Embryonic facial prominence (tissue), 1 donor: ENCODE results near the gene ENTREP1.
"Not testable (repeated sequence)": the region's sequence is repeated elsewhere in the genome, so short reads cannot be mapped to it uniquely, and the experiment has no call there.

ENCODE experiments used
- DNase-seq: peaks from one replicate; pipeline ENCODE4 v3.0.0-alpha.2; 2016; ENCODE audit errors: extremely low spot score

ENTREP1 gene

DNA sequence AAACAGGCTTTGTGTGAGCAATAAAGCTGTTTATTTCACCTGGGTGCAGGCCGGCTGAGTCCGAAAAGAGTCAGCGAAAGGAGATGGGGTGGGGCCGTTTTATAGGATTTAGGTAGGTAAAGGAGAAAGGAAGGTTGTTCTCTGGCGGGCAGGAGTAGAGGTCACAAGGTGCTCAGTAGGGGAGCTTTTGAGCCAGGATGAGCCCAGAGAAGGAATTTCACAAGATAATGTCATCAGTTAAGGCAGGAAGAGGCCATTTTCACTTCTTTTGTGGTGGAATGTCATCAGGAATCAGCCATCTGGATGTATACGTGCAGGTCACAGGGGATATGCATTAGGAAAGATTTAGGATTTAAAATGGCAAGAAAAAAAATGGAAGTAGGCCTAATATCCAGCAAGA, 84.9 kb downstream of the ENTREP1 start:
- not testable (repeated sequence) for DNase-seq

DNA sequence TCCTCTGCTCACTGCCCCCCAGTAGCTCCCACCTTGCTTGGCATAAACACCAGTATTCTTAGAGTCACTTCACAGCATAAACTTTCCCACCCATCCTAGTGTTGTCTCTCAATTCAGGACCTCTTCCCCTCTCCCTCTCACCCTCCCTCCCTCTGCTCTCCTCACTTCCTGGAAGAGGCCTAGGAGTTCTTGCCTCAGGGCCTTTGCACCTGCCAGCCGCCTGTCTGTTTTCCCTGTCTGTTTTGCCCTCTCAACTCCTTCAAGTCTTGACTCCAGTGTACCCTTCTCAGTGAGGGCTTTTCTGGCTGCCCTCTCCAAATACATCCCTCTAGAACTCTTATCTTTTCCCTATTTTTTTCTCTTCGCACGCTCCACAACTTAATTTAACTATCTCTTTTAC, 86.2 kb downstream of the ENTREP1 start:
- no peak for DNase-seq

DNA sequence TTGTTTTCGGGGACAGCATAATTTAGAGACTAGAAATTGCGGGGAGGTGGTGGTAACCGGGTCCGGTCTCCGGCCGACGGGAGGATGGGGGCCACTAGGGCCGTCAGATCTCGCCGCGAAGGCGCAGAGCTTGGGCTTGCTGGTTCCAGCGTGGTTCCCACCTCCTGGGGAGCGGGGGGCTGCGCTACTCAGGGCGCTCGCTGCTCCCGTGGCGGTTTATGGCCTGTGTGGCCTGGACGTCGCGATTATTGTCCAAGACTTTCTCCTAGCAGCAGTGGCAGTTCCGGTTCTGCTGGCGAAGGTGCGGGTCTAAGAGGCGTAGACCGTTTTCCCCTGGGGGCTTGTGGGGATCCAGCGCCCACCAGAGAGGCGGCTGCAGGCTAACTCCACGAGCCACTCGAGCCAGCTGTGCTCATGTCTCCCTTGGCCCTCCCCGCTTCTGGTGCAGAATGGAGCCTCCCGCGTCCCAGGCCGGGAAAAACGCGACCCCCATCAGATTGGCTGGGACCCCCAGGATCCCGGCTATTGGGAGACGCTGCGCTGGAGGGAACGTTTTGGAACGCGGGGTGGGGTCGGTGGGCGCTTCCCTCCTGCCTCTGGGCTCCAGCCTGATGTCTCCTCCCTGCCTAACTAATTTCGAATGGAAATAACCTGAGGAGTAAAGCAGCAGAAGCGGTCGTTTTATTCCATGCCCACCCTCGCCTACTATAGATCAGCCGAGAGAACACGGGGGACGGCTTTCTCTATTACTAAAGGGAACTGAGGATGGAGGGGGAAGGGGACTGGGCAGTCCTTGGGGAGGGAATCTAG, 87.1 kb downstream of the ENTREP1 start:
- DNase-seq, result no peak

DNA sequence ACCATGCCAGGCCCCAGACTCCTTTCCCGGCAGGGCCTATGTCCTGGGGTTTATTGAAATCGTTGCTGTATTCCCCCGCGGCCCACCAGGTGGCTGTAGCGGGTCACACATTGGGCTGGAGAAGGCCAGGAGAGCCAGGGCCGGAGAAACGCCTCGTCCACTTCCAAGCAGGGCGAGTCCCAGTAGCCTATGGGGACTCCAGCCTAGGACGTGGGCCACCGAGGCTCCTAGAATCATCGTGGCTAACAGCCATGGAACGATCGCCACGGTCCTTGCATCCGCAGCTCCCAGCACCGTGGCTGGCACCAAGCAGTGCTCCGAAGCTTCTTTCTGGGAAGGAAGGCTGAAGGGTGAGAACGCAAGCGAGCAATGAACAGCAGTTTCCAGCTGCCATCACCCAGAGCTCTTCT, 87.7 kb downstream of the ENTREP1 start:
- DNase-seq, result no peak

DNA sequence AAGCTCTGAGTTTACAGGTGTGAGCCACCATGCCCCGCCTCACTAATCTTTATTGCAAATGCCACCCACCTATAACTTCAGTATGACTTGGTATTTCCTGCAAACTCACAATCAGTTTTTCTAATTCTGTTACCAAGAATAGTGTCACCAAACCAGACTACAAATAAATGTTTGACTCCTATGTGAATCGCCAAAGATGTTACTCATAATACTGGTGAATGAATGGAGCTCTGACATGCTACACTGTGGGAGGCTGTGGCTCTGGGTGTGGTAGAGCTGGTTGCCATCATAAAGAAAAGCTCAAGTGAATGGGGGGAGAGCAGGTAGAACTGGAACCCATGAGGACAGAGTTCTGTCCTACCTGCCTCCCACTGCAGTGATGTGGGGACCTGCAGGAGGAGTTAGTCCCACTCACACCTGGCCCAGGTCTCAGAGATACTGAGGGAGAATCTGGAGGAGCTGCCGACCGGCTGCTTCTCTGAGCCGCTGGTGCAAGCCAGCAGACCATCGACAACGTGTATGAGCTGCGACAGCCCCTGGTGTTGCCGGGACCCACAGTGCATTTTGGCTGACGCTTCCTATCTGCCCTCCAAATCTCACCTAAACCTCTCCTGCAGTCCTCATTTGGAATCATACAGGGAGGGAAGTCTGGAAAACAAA, 95.7 kb downstream of the ENTREP1 start:
- DNase-seq, result no peak

DNA sequence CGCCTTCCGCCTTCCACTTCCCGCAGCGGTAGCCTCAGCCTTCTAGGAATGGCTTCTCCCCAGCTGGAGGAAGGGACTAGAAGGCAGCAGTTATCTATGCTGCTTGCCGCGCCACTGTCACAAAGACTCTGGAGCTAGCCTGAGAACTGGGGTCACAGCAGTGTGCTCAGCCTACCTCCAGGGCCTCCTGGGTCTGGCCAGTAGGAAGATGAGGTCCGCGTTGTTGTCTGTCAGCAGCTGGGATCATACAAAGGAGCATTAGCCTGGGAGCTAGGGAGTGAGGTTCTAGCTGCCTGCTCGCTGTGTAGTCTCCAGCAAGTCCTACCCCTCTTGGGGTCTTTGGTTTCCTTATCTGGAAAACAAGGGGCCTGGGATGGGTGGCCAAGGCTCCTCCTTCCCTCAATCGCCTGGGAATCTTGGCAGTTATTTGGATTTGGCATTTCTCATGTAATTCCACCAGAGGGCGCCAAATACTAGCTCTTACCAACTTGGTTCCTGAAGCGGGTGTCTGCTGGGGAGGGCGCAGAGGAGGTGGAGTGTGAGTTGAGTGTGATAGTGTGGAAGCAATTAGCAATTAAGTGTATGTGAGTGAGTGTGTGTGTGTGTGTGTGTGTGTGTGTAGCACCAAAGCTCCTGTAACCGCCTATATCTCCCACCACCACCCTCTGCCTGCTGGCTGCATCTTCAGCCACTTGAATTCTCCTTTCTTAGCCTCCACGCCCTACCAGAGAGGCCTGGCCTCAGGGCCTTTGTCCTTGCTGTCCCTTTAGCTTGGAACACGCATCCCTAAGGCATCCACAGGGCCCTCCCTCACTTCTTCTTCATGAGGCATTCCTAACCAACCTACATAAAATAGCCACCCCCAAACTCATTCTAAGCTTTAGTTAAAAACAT, 97.1 kb downstream of the ENTREP1 start:
- DNase-seq, result peak; percentile 39

DNA sequence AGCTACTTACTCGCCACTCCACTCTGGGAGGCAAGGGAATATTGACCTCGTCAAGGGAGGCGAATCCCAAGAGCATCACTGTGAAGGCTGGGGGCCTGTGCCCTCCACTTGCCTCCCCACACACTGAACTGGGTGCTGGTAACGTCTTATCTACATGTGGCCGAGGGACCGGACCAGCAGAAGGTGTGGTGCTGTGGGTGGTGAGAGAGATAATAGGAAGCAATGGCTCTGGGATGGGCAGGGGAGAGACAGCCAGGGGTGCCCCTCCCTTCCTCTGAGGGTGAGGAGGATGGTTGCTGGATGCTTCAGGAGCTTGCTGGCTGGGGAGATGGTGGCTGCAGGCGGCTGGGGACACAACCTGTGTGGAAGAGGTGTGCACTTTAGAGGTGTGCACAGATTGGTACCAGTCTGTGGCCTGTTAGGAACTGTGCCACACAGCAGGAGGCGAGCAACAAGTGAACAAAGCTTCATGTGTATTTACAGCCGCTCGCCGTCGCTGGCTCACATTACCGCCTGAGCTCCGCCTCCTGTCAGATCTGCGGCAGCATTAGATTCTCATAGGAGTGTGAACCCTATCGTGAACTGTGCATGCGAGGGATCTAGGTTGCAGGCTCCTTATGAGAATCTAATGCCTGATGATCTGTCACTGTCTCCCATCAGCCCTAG, 100.3 kb downstream of the ENTREP1 start:
- DNase-seq, result no peak

DNA sequence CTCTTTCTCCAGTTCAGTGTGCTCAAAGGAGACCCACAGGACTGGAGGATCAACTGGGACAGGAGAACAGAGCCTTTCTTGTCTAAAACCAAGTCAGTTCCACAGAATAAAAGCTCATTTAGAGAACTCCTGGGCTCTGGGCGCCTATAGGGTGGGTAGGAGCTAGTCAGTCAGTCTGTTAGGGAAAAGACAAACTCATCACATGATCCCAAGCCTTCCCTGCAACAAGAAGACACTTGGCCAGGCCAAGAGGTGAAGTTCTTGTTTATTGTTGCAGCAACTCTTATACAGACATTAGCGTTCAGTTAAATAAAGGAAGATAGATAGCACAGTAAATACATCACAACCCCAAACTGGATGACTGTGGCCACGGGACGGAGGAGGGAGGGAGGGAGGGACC, 102.3 kb downstream of the ENTREP1 start:
- DNase-seq, result no peak

DNA sequence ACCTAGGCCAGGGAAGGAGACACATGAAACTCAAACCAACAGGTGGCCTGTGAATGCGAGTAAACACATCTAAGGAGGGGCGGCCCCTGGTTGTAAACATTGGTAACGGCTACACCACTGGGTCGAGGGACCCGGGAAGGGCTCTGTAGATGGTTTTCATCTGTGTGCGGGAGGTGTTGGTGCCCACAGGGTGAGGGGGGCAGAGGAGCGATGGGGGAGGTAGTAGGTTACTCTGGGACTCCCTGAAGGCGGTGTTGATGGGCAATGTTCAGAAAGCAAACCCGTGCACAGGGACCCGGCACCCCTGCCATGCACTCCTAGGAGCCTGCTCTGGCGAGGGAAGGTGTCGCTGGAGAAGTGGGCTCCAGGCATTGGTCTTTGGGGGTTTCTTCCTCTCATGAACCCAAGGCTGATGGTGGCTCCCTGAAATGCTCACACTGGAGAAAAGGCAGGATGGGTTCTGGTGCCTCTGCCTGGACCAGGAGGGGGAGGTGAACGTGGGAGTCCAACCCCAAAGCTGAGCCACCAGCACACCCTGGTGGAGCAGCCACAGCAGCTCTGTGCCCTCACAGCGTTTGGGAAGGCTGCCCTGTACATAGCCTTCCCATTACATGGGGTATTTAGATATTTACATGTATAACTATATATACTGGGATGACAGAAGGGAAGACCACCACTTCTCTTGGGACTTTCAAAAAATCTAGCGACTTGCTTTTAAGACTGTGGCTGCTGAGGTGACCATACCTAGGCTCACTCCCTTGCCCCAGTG, 103.2 kb downstream of the ENTREP1 start:
- DNase-seq, result no peak

DNA sequence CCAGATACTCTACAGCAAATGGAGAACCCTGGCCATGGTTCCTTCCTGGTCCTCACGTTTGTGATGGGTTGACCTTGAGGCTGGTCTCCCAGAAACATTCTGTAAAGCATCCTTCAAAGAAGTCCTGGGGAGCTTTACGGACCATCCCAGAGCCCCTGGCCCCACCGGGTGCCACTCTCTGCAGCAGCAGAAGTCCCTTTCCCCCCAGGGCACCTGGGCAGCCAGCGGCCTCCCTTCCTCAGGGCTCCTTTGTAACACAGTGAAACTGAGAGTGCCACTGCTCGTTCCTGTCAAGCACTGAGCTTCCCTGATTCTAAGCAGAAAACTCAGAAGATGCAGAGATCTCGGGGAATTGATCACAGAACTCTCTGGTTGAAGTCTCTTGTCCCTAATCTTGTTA, 104.3 kb downstream of the ENTREP1 start:
- no peak for DNase-seq

DNA sequence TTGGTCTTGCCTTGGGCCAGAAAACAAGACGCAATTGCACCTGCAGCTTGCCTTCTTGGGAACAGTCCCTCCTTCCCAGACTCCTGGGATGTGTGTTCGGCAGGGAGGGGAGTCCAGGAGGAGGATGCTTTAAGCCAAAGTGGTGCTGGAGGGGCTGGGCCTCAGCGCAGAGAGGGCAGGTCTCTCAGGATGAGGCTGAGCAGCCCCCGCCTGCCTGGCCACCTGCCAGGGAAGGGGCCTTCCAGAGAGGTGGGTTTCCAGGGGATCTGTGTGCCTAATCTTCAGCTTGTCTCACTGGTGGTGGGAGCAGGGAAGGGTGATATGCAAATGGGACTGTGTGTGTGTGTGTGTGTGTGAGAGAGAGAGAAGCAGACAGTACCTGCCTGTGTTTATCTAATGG, 105.2 kb downstream of the ENTREP1 start:
- no peak for DNase-seq

DNA sequence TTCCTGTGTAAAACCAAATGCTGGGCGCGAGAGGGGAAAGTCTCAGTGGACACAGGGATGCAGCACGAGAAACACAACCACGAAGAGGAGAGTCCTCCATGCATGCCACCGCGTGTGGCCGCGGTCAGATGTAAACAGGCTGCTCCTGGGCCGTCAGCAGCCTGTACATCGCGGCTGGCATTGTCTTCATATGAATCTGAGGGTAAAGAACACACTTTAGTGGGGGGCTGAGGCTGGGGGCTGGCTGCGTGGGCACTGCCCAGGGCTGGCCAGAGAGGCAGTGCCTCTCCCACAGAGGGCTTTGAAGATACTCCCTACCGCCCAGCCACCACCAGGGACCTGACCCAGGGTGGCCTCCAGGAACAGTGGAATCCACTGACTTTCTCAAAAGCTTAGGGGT, 106.2 kb downstream of the ENTREP1 start:
- no peak for DNase-seq

DNA sequence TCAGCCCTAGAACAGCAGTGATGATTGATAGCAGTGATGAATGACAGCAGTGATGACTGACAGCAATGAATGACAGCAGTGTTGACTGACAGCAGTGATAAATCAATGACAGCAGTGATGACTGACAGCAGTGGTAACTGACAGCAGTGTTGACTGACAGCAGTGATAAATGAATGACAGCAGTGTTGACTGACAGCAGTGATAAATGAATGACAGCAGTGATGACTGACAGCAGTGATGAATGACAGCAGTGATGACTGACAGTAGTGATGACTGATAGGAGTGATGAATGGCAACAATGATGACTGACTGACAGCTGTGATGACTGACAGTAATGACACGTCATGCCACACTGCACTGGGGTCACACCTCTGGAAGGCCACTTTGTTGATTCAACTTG, 106.8 kb downstream of the ENTREP1 start:
- DNase-seq, result no peak

DNA sequence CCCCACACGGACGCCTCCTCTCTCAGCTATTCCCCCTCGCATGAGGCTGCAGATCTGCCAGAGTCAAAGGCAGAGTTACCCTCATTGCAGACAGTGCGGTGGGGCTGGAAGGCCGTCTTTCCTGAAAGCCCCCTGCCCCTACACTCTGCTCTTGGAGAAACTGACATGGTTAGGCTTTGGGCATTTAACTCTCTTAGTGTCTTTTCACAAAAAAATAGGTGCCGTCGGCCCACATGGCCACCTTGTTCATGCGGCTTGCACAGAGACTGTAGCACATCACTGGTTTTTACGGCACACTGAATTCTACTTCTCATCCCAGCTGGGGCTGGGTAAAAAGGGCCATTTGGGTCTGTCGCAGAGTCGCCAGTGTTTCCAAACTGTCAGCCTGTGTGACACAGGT, 107.6 kb downstream of the ENTREP1 start:
- no peak for DNase-seq

DNA sequence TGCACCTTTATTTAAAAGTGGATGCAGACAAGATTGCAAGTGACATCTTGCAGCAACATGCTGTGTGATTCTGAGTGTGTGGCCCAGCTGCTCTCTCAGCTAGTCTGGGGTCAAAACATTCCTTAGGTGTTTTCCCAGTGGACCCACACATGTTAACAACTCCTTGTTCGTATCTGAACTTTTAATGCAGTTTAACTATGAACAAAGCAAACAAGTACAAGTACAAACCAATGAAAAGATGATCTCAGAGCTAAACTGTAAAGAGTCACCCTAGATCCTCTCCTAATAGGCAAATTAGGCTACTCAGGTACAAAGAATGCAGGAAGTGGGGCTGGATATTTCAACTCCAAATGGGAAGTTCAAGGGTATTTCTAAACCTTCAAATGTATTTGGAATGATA, 108.4 kb downstream of the ENTREP1 start:
- DNase-seq, result no peak

DNA sequence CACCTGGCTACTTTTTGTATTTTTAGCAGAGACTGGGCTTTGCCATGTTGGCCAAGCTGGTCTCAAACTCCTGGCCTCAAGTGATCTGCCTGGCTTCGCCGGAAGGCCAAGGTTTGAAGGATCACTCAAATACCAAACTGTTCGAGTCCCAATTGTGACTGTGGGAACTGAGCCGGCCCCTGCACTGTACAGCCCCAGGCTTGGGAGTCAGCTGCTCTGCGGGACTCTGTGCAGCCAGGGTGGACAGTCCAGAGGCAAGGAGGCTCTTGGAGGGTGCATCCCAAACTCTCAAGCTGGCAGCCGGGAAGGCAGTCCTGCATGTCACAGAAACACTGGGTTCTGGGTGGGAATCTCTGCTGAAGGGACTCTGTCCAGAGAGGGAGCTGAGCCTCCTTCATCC, 109.0 kb downstream of the ENTREP1 start:
- DNase-seq, result no peak

DNA sequence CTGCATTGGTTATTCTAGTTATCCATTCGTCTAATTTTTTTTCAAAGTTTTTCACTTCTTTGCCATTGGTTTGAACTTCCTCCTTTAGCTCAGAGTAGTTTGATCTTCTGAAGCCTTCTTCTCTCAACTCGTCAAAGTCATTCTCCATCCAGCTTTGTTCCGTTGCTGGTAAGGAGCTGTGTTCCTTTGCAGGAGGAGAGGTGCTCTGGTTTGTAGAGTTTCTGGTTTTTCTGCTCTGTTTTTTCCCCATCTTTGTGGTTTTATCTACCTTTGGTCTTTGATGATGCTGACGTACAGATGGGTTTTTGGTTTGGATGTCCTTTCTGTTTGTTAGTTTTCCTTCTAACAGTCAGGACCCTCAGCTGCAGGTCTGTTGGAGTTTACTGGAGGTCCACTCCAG, 114.6 kb downstream of the ENTREP1 start:
- not testable (repeated sequence) for DNase-seq

DNA sequence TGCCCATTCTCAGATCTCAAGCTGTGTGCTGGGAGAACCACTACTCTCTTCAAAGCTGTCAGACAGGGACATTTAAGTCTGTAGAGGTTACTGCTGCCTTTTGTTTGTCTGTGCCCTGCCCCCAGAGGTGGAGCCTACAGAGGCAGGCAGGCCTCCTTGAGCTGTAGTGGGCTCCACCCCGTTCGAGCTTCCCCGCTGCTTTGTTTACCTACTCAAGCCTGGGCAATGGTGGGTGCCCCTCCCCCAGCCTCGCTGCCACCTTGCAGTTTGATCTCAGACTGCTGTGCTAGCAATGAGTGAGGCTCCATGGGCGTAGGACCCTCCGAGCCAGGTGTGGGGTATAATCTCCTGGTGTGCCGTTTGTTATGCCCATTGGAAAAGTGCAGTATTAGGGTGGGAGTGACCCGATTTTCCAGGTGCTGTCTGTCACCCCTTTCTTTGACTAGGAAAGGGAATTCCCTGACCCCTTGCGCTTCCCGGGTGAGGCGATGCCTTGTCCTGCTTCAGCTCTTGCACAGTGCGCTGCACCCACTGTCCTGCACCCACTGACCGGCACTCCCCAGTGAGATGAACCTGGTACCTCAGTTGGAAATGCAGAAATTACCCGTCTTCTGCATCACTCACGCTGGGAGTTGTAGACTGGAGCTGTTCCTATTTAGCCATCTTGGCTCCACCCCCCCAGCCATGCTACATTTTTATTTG, 115.4 kb downstream of the ENTREP1 start:
- DNase-seq, result not testable (repeated sequence)
